ENCODE results near the gene ATP2C1. TPM values are rescaled to one million over a fixed set of nuclear protein-coding genes. Genes with fewer than 3 reads are reported as not detected.
"Not testable (repeated sequence)": the region's sequence is repeated elsewhere in the genome, so short reads cannot be mapped to it uniquely, and the experiment has no call there.

ATP2C1 gene
- total RNA-seq, 1 experiment from 2014 or later: 84.4 TPM

GRCh38 chr3:131036200-131036816 lies 142.4 kb downstream of the ATP2C1 start:
- peak; percentile 68 for DNase-seq (ENCODE audit: low read depth)

- DNase-seq (ENCODE audit: low read depth): peak; percentile 21
Observed at GRCh38 chr3:131036986-131037385, 143.1 kb downstream of the ATP2C1 start.

GRCh38 chr3:131038326-131038725 lies 144.4 kb downstream of the ATP2C1 start:
- no peak for DNase-seq (ENCODE audit: low read depth)

- not testable (repeated sequence) for DNase-seq (ENCODE audit: low read depth)
Observed at GRCh38 chr3:131042271-131042985, 148.5 kb downstream of the ATP2C1 start.

- DNase-seq (ENCODE audit: low read depth): peak; percentile 63
Observed at GRCh38 chr3:131047582-131047981, 153.7 kb downstream of the ATP2C1 start.

GRCh38 chr3:131048030-131048429 lies 154.1 kb downstream of the ATP2C1 start:
- DNase-seq (ENCODE audit: low read depth): no peak

GRCh38 chr3:131050001-131050400 lies 156.1 kb downstream of the ATP2C1 start:
- DNase-seq (ENCODE audit: low read depth): no peak

GRCh38 chr3:131053043-131053859 lies 159.4 kb downstream of the ATP2C1 start:
- DNase-seq (ENCODE audit: low read depth): no peak

Small RNAs within 50 kb of the gene (small RNA-seq; reads per million reads assigned to genes)
- gene RF00019: not detected

Other genes starting within 250 kb of the ATP2C1 start
- 58.6 and 65.0 TPM in 2 replicates for gene PIK3R4, start 147.3 kb upstream of the ATP2C1 start, total RNA-seq (2014; rRNA removed; shearing (Covaris generic))
- 12.9 and 19.5 TPM in 2 replicates for gene ASTE1, start 132.7 kb downstream of the ATP2C1 start, total RNA-seq (2014; rRNA removed; shearing (Covaris generic))
- 2.8 TPM in 2 replicates for gene NEK11, start 132.8 kb downstream of the ATP2C1 start, total RNA-seq (2014; rRNA removed; shearing (Covaris generic))